Testis (tissue), 3 donors: ENCODE measurements around the gene SLC25A17. TPM values are rescaled to one million over a fixed set of nuclear protein-coding genes. Genes with fewer than 3 reads are reported as not detected.
"Not testable (repeated sequence)": the region's sequence is repeated elsewhere in the genome, so short reads cannot be mapped to it uniquely, and the experiment has no call there.

ENCODE experiments used
- DNase-seq: peaks from one replicate; pipeline ENCODE4 v3.0.0-alpha.2; 2019
- H3K27ac ChIP-seq, 2 donors: fragments of 200-600 bp; sonication (generic); one replicate each; pipeline ENCODE4 v1.5.1; 2019
- H3K27me3 ChIP-seq: fragments of 200-600 bp; sonication (generic); one replicate; pipeline ENCODE4 v1.5.1; 2019
- H3K36me3 ChIP-seq: fragments of 200-600 bp; sonication (generic); one replicate; pipeline ENCODE4 v1.5.1; 2017; ENCODE audit warnings: low read depth; ENCODE audit errors: missing control alignments
- H3K4me1 ChIP-seq: fragments of 200-600 bp; sonication (generic); one replicate; pipeline ENCODE4 v1.5.1; 2019
- H3K4me3 ChIP-seq, 2 donors: fragments of 200-600 bp; sonication (generic); one replicate each; pipeline ENCODE4 v1.5.1; 2017 to 2019
- H3K9me3 ChIP-seq: fragments of 200-600 bp; sonication (generic); one replicate; pipeline ENCODE4 v1.5.1; 2017
- POLR2A ChIP-seq: fragments of 450-650 bp; IDR thresholded peaks from one replicate; pipeline ENCODE4 v1.6.1; 2017; ENCODE audit warnings: antibody characterized with exemption, mild to moderate bottlenecking, moderate library complexity
- WGBS, 2 donors: methylation state at CpG; one replicate each; pipeline ENCODE4 v1.1.5; 2018; 5-methylcytosine and 5-hydroxymethylcytosine counted together
- intact Hi-C: fragments of 100-400 bp; cut with DNase I; formaldehyde crosslinking; loops from one replicate; pipeline ENCODE4 v1.15.1; 2023; ENCODE audit warnings: low total_unique reads
- polyA plus RNA-seq: library from polyadenylated mRNA; stranded (reverse); fragments of 350-450 nt; fragmentation: Illumina TruSeq; extraction: RNeasy Lipid Tissue Mini Kit (QIAGEN cat#74804); gene quantifications from one replicate; pipeline ENCODE4 v1.2.3, GENCODE V29; 2014; ENCODE audit warnings: low read depth, low replicate concordance; ENCODE audit not compliant: insufficient read depth
- total RNA-seq, 2 donors: library from RNA; depleted of rRNA; stranded (reverse); fragments of >200 nt; gene quantifications; one replicate each; pipeline ENCODE4 v1.2.3, GENCODE V29; 2016
- TF ChIP-seq, protein P1 (sequence below), 3 experiments: fragments of 450-650 bp in 2 of 3; fragments of 200-600 bp in 1 of 3; sonication (generic) in 1 of 3; IDR thresholded peaks; one replicate each; pipeline ENCODE4 v1.5.1; 2016 to 2019; ENCODE audit warnings: antibody characterized with exemption in 3 of 3, mild to moderate bottlenecking in 2 of 3, moderate library complexity in 1 of 3

The SLC25A17 gene
- total and polyA plus RNA-seq, 3 donors from 2014 or later = 33.8 to 42.8 (median 36.1) TPM

DNA sequence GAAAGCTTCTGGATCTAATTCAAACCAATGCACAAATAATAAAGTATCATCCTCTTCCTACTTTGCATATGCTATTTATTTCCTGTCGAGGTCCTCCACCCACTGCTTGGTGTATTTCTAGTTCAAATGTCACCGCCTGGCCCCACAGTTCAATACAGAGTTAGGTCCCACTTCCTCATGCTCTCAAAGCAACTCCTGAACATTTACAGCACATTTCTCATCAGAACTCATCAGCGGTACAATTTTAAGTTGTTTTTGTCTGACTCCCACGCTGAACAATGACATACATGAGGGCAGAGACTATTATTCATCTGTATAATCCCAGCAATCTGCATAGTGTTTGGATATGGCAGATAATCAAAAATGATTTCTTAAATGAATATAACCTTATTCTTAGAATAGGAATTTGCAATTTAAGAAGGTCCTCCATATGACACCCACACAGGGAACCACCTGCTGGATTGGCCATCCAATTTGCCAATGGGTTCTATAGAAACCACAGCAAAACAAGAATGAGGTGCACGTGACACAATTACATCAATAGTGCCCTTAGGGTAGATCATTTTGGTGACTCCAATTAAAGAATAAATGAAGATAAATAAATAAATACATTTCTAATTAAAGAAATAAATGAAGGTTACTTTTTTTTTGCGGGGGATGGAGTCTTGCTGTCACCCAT lies 54.2 kb downstream of the SLC25A17 start:
- H3K4me3 ChIP-seq = no peak overlapping the region
- WGBS, 2 donors = 78 to 79% methylated on average over 6 of the region's 6 CpGs
- H3K36me3 ChIP-seq = no peaks in the 10 kb centered on the region
- DNase-seq = no peak
- no peaks in the 10 kb centered on the region for H3K9me3 ChIP-seq
- no peak overlapping the region for H3K27ac ChIP-seq
- no peaks in the 10 kb centered on the region for H3K27me3 ChIP-seq
- intact Hi-C loops = no loop called here
- H3K4me1 ChIP-seq = no peaks in the 10 kb centered on the region
- no peak for TF ChIP-seq POLR2A
- TF ChIP-seq, protein P1, sequence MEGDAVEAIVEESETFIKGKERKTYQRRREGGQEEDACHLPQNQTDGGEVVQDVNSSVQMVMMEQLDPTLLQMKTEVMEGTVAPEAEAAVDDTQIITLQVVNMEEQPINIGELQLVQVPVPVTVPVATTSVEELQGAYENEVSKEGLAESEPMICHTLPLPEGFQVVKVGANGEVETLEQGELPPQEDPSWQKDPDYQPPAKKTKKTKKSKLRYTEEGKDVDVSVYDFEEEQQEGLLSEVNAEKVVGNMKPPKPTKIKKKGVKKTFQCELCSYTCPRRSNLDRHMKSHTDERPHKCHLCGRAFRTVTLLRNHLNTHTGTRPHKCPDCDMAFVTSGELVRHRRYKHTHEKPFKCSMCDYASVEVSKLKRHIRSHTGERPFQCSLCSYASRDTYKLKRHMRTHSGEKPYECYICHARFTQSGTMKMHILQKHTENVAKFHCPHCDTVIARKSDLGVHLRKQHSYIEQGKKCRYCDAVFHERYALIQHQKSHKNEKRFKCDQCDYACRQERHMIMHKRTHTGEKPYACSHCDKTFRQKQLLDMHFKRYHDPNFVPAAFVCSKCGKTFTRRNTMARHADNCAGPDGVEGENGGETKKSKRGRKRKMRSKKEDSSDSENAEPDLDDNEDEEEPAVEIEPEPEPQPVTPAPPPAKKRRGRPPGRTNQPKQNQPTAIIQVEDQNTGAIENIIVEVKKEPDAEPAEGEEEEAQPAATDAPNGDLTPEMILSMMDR (IDR thresholded peaks at IDR 0.05) = no peak

GRCh38 chr22:40759294-40759840 lies 59.8 kb downstream of the SLC25A17 start:
- intact Hi-C loops = loop anchor here (10.0 kb wide), 1 partner anchor 345 kb away; no protein-coding TSS in a partner anchor
- no peaks in the 10 kb centered on the region for H3K36me3 ChIP-seq
- no peaks in the 10 kb centered on the region for H3K9me3 ChIP-seq
- WGBS, 2 donors = 92 to 93% methylated on average over 6 of the region's 6 CpGs
- H3K4me1 ChIP-seq = no peaks in the 10 kb centered on the region
- no peak overlapping the region for H3K4me3 ChIP-seq
- no peak for TF ChIP-seq POLR2A
- TF ChIP-seq, protein P1 (IDR thresholded peaks at IDR 0.05) = no peak
- DNase-seq = no peak
- H3K27me3 ChIP-seq = no peaks in the 10 kb centered on the region
- H3K27ac ChIP-seq = no peak overlapping the region

- not testable (repeated sequence) for H3K27ac ChIP-seq, H3K36me3 ChIP-seq, DNase-seq, H3K27me3 ChIP-seq, H3K4me3 ChIP-seq, H3K4me1 ChIP-seq, H3K9me3 ChIP-seq
- WGBS, 2 donors = 95% methylated on average over 13 of the region's 13 CpGs
- intact Hi-C loops = loop anchor here (10.0 kb wide), 1 partner anchor 344 kb away; no protein-coding TSS in a partner anchor
These were observed 60.3 kb downstream of the SLC25A17 start for GRCh38 chr22:40758851-40759250.

DNA sequence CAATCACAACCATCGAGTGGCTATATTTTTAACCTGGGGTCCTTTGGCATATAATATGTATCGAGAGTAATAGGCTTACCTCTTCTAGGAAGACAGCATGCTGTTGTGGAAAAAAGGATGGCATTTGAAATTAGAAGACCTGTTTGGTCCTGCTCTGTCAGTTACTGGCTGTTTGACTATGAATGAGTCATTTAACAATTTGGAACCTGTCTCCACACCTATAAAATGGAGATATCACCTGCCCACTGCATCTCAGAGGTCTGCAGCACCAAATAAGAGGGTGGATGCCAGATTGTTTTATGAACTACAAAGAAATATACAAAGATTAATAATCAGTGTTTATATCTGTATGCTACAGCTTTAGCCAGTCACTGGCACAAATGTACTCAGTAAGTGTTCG lies 60.8 kb downstream of the SLC25A17 start:
- TF ChIP-seq, protein P1 (IDR thresholded peaks at IDR 0.05) = no peak
- no peak for TF ChIP-seq POLR2A
- Histone ChIP-seq H3K9me3 (no peaks in the 10 kb centered on the region), H3K27ac (no peak overlapping the region), H3K27me3 (no peaks in the 10 kb centered on the region), H3K36me3 (no peaks in the 10 kb centered on the region), H3K4me3 (no peak overlapping the region), H3K4me1 (no peaks in the 10 kb centered on the region)
- WGBS, 2 donors = 91 to 94% methylated on average over 3 of the region's 3 CpGs
- DNase-seq = no peak
- intact Hi-C loops = loop anchor here (10.0 kb wide), 1 partner anchor 344 kb away; no protein-coding TSS in a partner anchor

- no peak for TF ChIP-seq POLR2A
- TF ChIP-seq, protein P1 (IDR thresholded peaks at IDR 0.05) = no peak
- Histone ChIP-seq H3K4me3 (no peak overlapping the region), H3K9me3 (no peaks in the 10 kb centered on the region), H3K27ac (no peak overlapping the region), H3K36me3 (no peaks in the 10 kb centered on the region), H3K4me1 (peaks cover 2% of the 10 kb centered on the region), H3K27me3 (no peaks in the 10 kb centered on the region)
- WGBS, 2 donors = 92 to 96% methylated on average over 3 of the region's 3 CpGs
- intact Hi-C loops = loop anchor here (10.0 kb wide), 1 partner anchor 342 kb away; no protein-coding TSS in a partner anchor
- DNase-seq = no peak
These were observed 62.1 kb downstream of the SLC25A17 start for GRCh38 chr22:40757071-40757470.
